Cardiac muscle cell (in vitro differentiated cells and primary cell): Measurements from ENCODE around the gene CENPM. TPM values are rescaled to one million over a fixed set of nuclear protein-coding genes. Genes with fewer than 3 reads are reported as not detected.

Experiments
- DNase-seq, 2 donors: peaks; one replicate each; pipeline versions ENCODE4 v3.0.0 to v3.0.0-alpha.2; 2010 to 2017; ENCODE audit warnings: low read depth in 1 of 2, low spot score in 1 of 2
- H3K27ac ChIP-seq: fragments of 200-600 bp; sonication (generic); 2 replicates; pipeline ENCODE4 v1.5.1; 2016
- H3K27me3 ChIP-seq: fragments of 200-600 bp; sonication (generic); 2 replicates; pipeline ENCODE4 v1.6.0; 2016; ENCODE audit warnings: control low read depth
- H3K36me3 ChIP-seq: fragments of 200-600 bp; sonication (generic); 2 replicates; pipeline ENCODE4 v1.5.1; 2016; ENCODE audit warnings: control low read depth
- H3K4me1 ChIP-seq: fragments of 200-600 bp; sonication (generic); 2 replicates; pipeline ENCODE4 v1.8.1; 2017; ENCODE audit warnings: low read depth, mild to moderate bottlenecking, mixed run types
- H3K4me3 ChIP-seq: fragments of 200-600 bp; sonication (generic); 2 replicates; pipeline ENCODE4 v1.5.1; 2016; ENCODE audit warnings: mild to moderate bottlenecking
- H3K9me3 ChIP-seq: fragments of 200-600 bp; sonication (generic); 2 replicates; pipeline ENCODE4 v1.5.1; 2017; ENCODE audit warnings: low read depth, mild to moderate bottlenecking, control low read depth
- polyA plus RNA-seq: library from polyadenylated mRNA; unstranded; fragments of >200 nt; fragmentation: Nextera tagmentation; extraction: Ambion mirVana; gene quantifications from 2 replicates; pipeline ENCODE4 v1.2.1, GENCODE V29; 2016
- total RNA-seq: library from RNA; depleted of rRNA; stranded (reverse); fragments of >200 nt; gene quantifications from 2 replicates; pipeline ENCODE4 v1.2.3, GENCODE V29; 2016
- TF ChIP-seq, protein P1 (sequence below): IDR thresholded peaks from 2 replicates; pipeline ENCODE4 v1.5.1; 2012; ENCODE audit warnings: low read depth, mild to moderate bottlenecking, low read length

CENPM gene
- total and polyA plus RNA-seq, 2 experiments from 2014 or later: 25.8 to 26.7 TPM

GRCh38 chr22:41922328-41922727 lies 24.6 kb downstream of the CENPM start:
- TF ChIP-seq, protein P1, sequence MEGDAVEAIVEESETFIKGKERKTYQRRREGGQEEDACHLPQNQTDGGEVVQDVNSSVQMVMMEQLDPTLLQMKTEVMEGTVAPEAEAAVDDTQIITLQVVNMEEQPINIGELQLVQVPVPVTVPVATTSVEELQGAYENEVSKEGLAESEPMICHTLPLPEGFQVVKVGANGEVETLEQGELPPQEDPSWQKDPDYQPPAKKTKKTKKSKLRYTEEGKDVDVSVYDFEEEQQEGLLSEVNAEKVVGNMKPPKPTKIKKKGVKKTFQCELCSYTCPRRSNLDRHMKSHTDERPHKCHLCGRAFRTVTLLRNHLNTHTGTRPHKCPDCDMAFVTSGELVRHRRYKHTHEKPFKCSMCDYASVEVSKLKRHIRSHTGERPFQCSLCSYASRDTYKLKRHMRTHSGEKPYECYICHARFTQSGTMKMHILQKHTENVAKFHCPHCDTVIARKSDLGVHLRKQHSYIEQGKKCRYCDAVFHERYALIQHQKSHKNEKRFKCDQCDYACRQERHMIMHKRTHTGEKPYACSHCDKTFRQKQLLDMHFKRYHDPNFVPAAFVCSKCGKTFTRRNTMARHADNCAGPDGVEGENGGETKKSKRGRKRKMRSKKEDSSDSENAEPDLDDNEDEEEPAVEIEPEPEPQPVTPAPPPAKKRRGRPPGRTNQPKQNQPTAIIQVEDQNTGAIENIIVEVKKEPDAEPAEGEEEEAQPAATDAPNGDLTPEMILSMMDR: no peak
- no peaks in the 10 kb centered on the region for H3K36me3 ChIP-seq
- DNase-seq: no peak
- no peak overlapping the region for H3K4me3 ChIP-seq
- H3K27ac ChIP-seq: no peak overlapping the region
- H3K27me3 ChIP-seq: peaks cover 68% of the 10 kb centered on the region
- H3K9me3 ChIP-seq: no peaks in the 10 kb centered on the region
- H3K4me1 ChIP-seq: peaks cover 5% of the 10 kb centered on the region

DNA sequence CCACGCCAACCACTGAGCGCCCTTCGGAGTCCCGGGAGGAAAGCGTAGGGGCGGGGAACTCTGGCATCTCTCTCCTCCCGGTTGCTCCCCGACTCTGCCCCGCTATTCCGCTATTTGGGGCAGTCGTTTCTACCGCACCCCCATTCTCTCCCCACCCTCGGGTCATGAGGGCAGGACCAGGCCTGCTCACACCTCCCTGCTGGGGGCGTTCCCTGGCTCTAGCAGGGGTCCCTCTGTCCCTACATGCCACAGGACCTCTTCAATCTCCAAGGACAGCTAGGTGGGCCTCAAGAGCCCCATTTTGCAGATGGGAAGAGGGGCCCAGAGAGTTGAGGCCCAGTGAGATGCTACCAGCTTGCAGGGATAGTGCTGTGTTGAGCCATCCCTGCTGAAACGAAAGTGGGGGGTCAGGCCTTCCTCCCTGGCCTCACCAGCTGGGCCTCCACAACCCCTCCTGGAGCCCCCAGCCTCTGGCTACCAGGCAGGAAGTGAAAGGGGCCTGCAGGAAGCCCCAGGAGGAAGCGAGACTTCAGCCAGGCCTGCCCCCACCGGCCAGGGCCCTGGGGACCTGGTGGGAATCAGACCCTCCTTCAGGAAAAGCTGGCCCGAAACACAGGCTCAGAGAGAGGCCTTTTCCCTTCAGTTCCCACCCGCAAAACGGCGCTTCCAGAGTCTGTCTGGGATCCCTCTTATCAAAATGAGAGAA lies 26.5 kb downstream of the CENPM start:
- H3K27me3 ChIP-seq: peaks cover 68% of the 10 kb centered on the region
- no peak for DNase-seq
- H3K4me1 ChIP-seq: peaks cover 5% of the 10 kb centered on the region
- no peak overlapping the region for H3K27ac ChIP-seq
- TF ChIP-seq, protein P1: no peak
- no peaks in the 10 kb centered on the region for H3K36me3 ChIP-seq
- H3K4me3 ChIP-seq: no peak overlapping the region
- H3K9me3 ChIP-seq: no peaks in the 10 kb centered on the region

DNA sequence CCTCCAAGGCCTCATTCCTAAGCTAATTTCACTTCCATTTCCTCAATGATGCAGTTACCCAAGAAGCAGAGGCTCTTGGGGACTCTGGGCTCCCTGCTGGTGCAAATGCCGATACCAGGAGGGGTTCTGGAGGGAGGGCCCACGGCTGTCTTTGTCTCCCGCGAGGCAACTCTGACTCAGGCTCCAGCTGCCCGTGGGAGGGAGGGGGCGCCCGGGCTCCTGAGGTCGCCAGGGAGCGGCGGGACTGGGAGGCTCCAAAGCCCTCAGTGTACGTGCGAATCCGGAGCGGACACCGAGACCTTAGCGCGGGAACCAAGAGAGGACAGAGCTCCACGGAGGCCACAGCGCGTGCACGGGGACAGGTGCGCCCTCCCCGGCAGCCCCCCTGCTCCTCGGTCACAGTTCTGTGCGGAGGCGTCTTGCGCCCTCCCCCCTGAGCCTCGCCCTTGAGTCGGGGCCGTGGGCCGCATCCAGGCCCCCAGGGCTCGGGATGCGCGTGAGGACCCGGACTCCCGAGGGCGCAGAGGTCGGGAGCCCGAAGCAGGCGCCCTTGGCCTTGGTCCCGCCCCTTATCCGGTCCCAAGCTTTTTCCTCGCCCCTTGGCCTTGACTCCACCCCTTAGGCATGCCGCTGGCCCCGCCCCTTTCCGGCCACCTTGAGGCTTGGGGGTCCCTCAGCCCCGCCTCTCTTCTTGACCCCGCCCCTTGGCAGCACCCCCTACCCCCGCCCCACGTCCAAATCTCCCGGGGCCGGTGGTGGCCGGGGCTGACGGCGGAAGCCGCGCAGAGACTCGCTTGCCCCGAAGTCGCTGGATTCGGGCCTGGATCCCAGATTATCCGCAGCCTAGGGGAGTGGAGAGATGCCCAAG lies 27.4 kb downstream of the CENPM start:
- no peaks in the 10 kb centered on the region for H3K9me3 ChIP-seq
- H3K4me1 ChIP-seq: peaks cover 5% of the 10 kb centered on the region
- peak overlapping the region; percentile 35 for H3K4me3 ChIP-seq
- H3K36me3 ChIP-seq: no peaks in the 10 kb centered on the region
- DNase-seq: peak; percentile 47 to 75
- no peak overlapping the region for H3K27ac ChIP-seq
- TF ChIP-seq, protein P1: no peak
- peaks cover 70% of the 10 kb centered on the region for H3K27me3 ChIP-seq

- DNase-seq: peak in 1 of 2 donors; percentile 65
- peaks cover 79% of the 10 kb centered on the region for H3K27me3 ChIP-seq
Observed at GRCh38 chr22:41917903-41918791, 28.8 kb downstream of the CENPM start.

More at GRCh38 chr22:41917903-41918791, 28.8 kb downstream of the CENPM start:
- TF ChIP-seq, protein P1: no peak
- Histone ChIP-seq H3K9me3 (no peaks in the 10 kb centered on the region), H3K36me3 (no peaks in the 10 kb centered on the region), H3K4me1 (peaks cover 5% of the 10 kb centered on the region), H3K27ac (no peak overlapping the region), H3K4me3 (no peak overlapping the region)
